ENCODE data around the gene PIH1D1.

PIH1D1 gene

DNA sequence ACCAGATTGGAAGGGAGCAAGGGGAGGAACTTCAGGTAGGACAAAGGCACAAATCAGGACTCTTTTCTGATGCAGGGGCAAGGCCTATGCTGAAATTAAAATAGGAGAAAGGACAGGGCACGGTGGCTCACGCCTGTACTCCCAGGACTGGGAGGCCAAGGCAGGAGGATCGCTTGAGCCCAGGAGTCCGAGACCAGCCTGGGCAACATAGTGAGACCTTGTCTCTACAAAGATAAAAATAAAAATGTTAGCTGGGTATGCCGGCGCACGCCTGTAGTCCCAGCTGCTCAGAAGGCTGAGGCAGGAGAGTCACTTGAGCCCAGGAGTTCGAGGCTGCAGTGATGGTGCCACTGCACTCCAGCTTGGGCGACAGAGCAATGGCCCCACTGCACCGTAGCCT, 15.9 kb downstream of the PIH1D1 start:
- no peak for DNase-seq (ENCODE audit: low read depth)

GRCh38 chr19:49434907-49435583, 16.6 kb downstream of the PIH1D1 start:
- no peak for DNase-seq (ENCODE audit: low read depth)

DNA sequence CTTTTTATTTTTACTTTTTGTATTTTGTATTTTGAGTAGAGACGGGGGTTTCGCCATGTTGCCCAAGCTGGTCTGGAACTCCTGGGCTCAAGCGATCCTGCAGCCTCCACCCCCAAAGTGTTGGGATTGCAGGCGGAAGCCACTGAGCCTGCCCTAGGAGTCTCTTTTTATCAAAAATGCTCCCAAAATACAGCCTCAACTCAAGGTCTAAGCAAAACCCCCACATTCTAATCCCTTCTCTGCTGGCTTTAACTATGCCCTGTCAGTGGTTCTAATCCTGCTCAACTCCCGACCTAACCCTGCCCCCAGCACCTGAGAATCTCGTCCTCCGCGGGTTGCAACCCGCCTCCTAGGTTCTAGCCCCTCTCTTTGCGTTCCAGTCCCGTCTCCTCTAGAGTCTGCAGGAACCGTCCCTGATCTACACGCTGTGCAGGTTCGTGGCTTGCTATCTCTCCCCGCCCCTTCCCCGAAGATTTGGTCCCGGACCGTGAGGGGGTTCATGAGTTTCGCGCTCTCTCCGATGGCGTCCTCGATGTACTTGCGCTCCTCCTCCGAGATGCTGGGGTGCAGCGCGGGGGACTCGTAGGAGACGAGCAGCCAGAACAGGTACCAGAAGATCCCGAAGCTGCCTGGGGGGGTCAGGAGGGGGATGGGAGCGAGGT, 18.2 kb downstream of the PIH1D1 start:
- no peak for DNase-seq (ENCODE audit: low read depth)

DNA sequence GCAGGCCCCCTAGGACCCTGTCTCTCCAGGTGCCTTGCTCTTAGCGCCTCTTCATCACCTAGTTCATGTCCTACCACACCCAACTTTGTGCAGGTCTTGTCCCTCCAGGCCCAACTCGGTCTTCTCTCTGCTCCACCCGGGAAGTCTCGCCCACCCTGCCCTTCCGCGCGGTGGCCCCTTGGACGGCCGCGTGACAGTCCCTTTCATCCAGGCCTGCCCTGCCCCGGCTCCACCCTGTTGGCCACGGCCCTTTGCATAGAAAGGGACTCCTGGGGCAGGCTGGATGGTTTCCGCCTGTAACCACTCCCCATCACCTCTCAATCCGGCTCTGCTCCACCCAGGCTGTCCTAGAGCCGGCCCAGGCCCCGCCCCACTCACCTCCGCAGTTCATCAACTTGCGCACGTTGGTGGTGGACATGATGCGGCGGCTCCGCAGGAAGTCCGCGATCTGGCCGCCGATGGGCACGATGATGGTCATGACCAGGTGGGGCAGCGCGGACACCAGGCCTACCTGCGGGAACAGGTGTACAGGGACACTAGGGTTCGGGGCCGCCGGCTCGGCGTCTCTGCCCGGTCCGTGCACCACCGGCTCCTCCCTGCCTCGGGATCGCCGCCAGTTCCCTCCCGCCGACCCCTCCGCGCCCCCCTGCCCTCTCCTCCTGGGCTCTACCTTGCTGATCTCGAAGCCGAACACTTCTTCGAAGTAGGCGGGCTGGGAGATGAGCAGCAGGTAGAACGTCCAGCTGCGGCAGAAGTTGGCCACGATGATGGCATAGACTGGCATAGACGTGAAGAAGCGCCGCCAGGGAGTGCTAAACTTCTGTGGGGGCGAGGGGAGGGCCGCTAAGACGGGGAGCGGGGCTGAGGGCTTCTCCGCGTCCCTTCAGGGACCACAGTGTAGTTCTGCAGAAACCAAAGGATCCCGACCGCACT, 19.2 kb downstream of the PIH1D1 start:
- no peak for DNase-seq (ENCODE audit: low read depth)

DNA sequence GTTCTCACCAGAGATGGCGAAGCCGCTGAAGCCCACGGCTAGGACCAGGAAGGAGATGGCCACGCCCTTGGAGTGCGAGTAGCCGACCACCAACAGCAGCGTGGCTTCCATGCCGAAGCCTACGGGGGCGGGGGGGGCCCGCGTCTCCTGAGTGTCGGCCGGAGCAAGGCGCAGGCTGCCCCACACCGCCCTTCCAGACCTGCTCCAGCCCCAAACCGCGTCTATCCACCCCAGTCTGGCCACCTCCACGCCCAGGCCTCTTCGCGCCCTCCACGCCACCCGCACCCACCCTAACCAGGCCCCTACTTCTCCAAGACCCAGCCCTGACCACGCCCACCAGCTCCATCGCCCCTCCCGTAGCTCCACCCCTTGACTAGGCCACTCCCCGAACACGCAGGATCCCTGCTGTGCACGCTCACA, 20.3 kb downstream of the PIH1D1 start:
- DNase-seq (ENCODE audit: low read depth): no peak

DNA sequence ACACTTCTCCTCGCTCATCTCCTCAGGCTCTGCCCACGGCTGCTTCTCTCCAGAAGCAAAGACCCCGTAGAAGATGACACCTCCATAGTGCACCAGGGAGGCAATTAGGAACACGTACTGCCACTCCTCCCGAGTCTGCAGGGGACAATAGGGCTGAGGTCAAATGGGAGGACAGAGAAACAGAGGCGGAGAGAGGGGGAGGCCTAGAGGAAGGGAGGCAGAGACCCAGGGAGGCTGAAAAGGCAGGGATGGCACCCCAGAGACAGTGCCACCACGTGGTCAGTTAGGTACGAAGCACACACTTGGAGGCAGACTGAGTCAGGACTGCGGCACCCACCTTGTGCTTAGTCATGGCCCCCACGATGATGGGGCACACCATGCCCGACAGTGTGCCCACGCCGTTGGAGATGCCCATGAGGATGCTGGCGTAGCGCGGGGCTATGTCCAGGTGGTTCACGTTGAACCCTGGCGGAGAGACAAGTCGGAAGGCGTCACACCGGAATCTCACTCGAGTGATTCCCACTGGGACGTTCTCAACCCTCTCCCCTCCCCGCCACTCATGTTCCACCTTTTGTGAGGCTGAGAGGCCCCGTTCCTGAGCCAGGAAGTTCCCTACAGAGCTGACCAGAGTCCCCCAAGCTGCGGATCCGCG, 20.8 kb downstream of the PIH1D1 start:
- DNase-seq (ENCODE audit: low read depth): no peak

GRCh38 chr19:49430172-49430677, 21.4 kb downstream of the PIH1D1 start:
- no peak for DNase-seq (ENCODE audit: low read depth)

DNA sequence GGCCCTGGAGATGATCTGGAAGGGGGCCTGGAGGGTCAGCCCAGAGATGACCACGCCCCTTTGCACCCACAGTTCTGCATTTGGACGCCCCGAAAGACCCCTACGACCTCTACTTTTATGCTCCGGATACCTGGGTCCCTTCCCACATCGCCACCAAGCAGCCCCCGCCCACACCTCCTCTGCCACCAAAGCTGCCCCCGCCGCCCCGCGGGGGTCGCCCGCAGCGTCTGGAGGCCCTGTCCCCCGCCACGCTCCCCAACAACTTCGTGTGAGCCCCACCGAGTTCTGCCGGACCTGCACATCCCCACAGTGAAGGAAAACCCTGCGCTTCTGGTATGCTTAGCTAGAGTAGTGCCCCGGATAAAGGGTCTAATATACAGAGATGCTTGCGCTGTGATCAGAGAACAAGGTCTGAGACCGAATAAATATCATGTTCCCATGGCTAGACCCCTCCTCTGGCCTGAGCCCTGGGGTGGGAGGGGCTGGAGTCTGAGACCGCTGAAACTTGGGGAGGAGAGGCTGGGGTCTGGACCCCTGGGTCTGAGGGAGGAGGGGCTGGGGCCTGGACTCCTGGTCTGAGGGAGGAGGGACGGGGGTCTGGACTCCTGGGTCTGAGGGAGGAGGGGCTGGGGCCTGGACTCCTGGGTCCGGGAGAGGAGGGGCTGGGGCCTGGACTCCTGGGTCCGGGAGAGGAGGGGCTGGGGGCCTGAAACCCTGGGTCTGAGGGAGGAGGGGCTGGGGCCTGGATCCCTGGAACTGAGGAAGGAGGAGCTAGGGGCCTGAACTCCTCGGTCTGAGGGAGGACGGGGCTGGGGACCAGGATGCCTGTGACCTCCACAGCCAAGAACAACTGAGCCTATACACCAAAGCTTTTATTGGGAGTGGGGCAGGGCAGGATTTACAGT, 22.8 kb downstream of the PIH1D1 start:
- DNase-seq (ENCODE audit: low read depth): no peak

DNA sequence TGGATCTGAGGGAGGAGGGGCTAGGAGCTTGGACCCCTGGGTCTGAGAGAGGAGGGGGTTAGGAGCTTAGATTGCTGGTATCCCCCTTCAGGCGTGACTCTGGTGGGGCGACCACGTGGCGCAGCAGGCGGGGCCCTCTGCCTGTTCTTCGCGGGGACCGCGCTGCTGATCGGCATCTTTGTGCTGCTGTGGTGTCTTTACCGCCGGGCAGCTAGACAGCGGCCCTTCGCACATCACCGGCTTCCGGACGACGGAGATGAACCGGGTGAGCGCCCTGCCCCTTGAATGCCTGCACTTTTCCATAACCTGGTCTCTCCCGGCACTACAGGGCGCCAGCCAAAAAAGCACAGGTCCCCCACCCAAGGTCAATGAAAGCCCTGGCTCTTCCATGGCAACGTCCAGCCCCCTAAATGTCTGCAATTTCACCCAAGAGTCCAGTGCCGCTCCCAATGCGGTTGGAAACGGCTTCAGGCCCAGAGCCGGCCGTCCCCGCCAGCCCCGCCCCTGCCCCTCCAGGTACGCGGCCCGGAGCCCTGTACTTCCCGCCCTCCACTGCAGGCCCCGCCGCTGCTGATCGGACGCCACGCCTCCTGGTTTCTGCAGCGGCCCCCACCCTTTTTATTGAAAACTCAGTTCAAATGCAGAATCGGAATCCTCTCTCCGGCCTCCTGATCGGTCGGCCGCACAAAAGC, 23.6 kb downstream of the PIH1D1 start:
- DNase-seq (ENCODE audit: low read depth): no peak

- no peak for DNase-seq (ENCODE audit: low read depth)
These were observed 24.3 kb downstream of the PIH1D1 start for GRCh38 chr19:49427339-49427738.

GRCh38 chr19:49425922-49426592, 25.6 kb downstream of the PIH1D1 start:
- DNase-seq (ENCODE audit: low read depth): no peak

DNA sequence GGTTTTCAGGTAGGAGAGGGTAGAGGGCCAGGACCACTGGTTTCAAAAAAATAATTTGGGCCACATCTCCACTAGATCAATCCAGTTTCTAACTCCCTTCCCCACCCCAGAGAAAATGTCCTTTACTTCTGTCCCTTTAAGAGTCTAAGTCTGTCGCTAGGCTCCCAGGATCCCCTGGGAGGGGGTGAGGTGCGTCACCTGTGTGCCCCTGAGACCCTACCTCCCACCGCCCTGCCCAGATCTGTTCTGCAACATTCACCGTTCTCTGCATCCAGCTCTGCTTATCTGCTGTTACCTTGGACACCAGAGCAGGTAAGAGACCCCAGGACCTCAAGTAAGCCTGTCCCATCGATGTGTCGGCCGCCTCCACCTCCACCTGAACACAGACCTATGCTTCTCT, 26.4 kb downstream of the PIH1D1 start, which contains the start of gene GFY:
TSS of gene GFY (plus strand) at position 211 of the 400 bp plus-strand sequence. CDS start 1,043 bp downstream, outside the sequence.
- no peak for DNase-seq (ENCODE audit: low read depth)

GRCh38 chr19:49423985-49424303, 27.7 kb downstream of the PIH1D1 start:
- no peak for DNase-seq (ENCODE audit: low read depth)

DNA sequence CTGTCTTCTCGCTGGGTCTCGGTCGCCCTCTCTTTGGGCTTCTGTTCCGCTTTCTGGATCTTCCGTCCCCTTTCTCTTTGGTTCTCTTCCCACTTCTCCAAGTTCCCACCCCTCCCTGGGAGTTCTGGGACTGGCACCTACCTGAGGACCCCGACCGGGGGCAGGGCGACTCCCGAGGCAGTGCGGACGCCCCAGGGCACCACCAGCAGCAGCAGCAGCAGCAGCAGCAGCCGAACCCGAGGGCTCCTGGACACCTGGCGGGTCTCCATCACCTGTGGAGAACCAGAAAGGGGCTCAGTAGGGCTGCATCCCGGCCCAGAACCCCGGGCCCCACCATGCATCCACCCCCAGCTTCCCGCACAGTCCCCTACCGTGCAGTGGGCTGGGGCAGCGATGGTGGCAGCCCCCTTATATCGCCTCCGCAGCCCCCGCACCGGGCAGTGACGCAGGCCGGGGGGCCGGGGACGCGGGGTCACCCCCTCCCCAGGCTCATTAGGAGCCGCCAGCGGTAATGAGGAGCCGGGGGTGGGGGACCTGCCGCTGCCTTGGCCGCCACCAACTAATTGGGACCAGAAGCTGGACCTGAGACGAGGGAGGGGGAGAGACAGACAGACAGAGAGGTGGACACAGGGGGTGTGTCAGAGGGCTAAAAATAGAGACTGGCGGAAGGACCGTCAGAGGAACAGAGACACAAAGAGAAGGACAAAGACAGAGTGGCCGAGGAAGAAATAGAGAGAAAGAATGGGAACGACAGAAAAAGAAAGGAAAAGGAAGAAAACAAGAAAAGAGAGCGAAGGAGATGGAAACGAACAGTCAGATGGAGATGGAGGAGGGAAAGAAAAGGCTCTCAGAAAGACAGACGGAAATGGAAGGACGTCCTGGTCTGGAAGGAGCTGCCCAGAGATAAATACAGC, 28.3 kb downstream of the PIH1D1 start, which contains the start of gene PTH2:
TSS of gene PTH2 (minus strand) at position 371 of the 914 bp plus-strand sequence. CDS start at position 269, 102 bp downstream.
- DNase-seq (ENCODE audit: low read depth): no peak

GRCh38 chr19:49422407-49423070, 29.1 kb downstream of the PIH1D1 start:
- DNase-seq (ENCODE audit: low read depth): no peak

DNA sequence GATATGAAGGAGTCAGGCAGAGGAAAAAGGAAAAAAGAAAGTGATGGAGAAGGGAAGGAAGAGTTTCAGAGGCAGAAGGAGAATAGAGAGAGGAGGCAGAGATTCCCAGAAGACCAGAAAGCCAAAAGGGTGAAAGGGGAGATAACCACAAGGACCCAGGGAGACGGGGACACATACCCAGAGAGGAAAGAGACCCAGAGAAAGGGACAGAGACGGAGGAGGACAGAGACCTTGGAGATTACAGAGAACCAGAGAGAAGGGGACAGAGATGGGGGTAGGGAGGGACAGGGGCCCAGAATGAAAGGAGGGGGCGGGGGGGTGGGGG, 29.8 kb downstream of the PIH1D1 start:
- DNase-seq (ENCODE audit: low read depth): no peak

DNA sequence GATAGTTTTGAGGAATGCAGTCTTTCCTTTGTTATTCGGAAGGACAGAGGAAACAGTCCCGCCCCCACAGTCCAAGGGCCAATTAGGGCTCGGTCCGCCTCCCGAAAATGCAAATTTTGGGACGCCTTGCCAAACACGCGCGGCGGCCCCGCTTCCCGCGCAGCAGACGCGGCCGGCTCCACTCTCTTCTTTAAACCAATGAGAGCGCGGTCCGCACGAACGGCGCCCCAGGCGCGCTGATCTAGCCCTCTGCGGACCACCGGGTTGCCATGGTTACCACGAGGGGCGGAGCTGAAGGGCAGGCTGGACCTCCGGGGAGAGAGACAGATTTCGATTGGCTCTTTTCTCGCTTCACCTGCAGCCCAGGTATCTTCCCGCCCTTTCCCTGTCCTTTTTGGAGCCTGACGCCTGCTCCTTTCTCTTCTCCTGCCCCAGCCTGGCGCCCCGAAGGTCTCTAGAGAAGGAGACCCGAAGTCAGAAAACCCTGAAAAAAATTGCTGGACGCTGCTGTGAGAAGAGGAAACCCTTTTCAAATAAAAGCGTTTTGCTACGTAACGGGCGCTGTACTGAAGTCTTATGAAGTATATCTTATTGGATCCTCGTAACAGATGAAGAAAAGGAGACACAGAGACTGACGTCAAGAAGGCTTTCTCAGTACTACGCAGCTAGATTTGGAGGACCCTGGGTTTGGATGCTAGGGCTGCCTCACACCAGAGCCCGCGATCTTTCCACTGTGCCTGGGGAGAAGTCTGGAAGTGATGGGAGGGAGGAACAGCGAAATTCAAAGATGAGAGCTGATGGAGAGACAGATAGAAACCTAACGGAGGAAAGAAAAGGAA, 30.4 kb downstream of the PIH1D1 start:
- DNase-seq (ENCODE audit: low read depth): no peak
